GM19035 (cell line): Measurements from ENCODE around the gene GNAT3.

ENCODE experiments used
- ATAC-seq: cut with Tn5 transposase; IDR thresholded peaks from one replicate; pipeline ENCODE4 v1.9.1; 2021; ENCODE audit not compliant: unreplicated experiment

Gene GNAT3

GRCh38 chr7:80428161-80429054, 83.5 kb downstream of the GNAT3 start:
- ATAC-seq = no peak

GRCh38 chr7:80427218-80427617, 84.6 kb downstream of the GNAT3 start:
- no peak for ATAC-seq

GRCh38 chr7:80420876-80421275, 91.0 kb downstream of the GNAT3 start:
- no peak for ATAC-seq

GRCh38 chr7:80417211-80417793, 94.6 kb downstream of the GNAT3 start:
- no peak for ATAC-seq

GRCh38 chr7:80415522-80415921, 96.3 kb downstream of the GNAT3 start:
- ATAC-seq = no peak

GRCh38 chr7:80415114-80415513, 96.8 kb downstream of the GNAT3 start:
- ATAC-seq = no peak

GRCh38 chr7:80414331-80414730, 97.5 kb downstream of the GNAT3 start:
- no peak for ATAC-seq

GRCh38 chr7:80413383-80413945, 98.4 kb downstream of the GNAT3 start:
- no peak for ATAC-seq

- no peak for ATAC-seq
Observed at GRCh38 chr7:80412842-80413241, 99.0 kb downstream of the GNAT3 start.

- no peak for ATAC-seq
Observed at GRCh38 chr7:80411621-80412020, 100.2 kb downstream of the GNAT3 start.

GRCh38 chr7:80410081-80410480, 101.8 kb downstream of the GNAT3 start:
- ATAC-seq = no peak
